GM06990 (cell line): ENCODE data around the gene ISL2.

Experiments
- DNase-seq: peaks from one replicate; pipeline ENCODE4 v3.0.0-alpha.2; 2011; ENCODE audit not compliant: insufficient read length; ENCODE audit errors: extremely low read depth
- H3K27me3 ChIP-seq: replicated peaks from 2 replicates; pipeline ENCODE4 v1.6.0; 2011; ENCODE audit warnings: low read length; ENCODE audit not compliant: control insufficient read depth, insufficient read depth
- H3K36me3 ChIP-seq: 2 replicates; pipeline ENCODE4 v1.5.1; 2011; ENCODE audit warnings: low read length; ENCODE audit not compliant: control insufficient read depth, insufficient read depth
- H3K4me3 ChIP-seq: replicated peaks from 2 replicates; pipeline ENCODE4 v1.5.1; 2011; ENCODE audit warnings: low read depth, mild to moderate bottlenecking, control low read depth, low read length
- CTCF ChIP-seq: IDR thresholded peaks from 2 replicates; pipeline ENCODE4 v1.5.1; 2011; ENCODE audit warnings: low read length, control low read depth, mild to moderate bottlenecking, inconsistent platforms; ENCODE audit not compliant: insufficient read depth, poor library complexity, severe bottlenecking

ISL2 gene

GRCh38 chr15:76345880-76346668 is 9.5 kb downstream of the ISL2 start:
- no peaks in the 10 kb centered on the region for H3K27me3 ChIP-seq
- H3K4me3 ChIP-seq: peak overlapping the region; percentile 66

GRCh38 chr15:76346669-76347481 is 10.3 kb downstream of the ISL2 start:
- DNase-seq: no peak
- Histone ChIP-seq H3K27me3 (no peaks in the 10 kb centered on the region), H3K4me3 (peak overlapping the region; percentile 66), H3K36me3 (no peaks in the 10 kb centered on the region)
- TF ChIP-seq CTCF: no peak

More at GRCh38 chr15:76345880-76346668, 9.5 kb downstream of the ISL2 start:
- no peaks in the 10 kb centered on the region for H3K36me3 ChIP-seq
- peak; percentile 34 for DNase-seq
- no peak for TF ChIP-seq CTCF

- Histone ChIP-seq H3K36me3 (no peaks in the 10 kb centered on the region), H3K4me3 (no peak overlapping the region), H3K27me3 (no peaks in the 10 kb centered on the region)
- no peak for TF ChIP-seq CTCF
- DNase-seq: no peak
These were observed 11.0 kb downstream of the ISL2 start for GRCh38 chr15:76347482-76348055.

GRCh38 chr15:76349301-76350070 is 12.9 kb downstream of the ISL2 start:
- Histone ChIP-seq H3K4me3 (no peak overlapping the region), H3K36me3 (no peaks in the 10 kb centered on the region), H3K27me3 (no peaks in the 10 kb centered on the region)
- no peak for DNase-seq
- no peak for TF ChIP-seq CTCF

GRCh38 chr15:76353023-76353577 is 16.5 kb downstream of the ISL2 start:
- no peak overlapping the region for H3K4me3 ChIP-seq
- no peak for DNase-seq
- TF ChIP-seq CTCF: no peak
- H3K36me3 ChIP-seq: no peaks in the 10 kb centered on the region
- H3K27me3 ChIP-seq: no peaks in the 10 kb centered on the region
